Thymus (tissue), 11 donors: Measurements from ENCODE around the gene EYS. TPM values are rescaled to one million over a fixed set of nuclear protein-coding genes. Genes with fewer than 3 reads are reported as not detected.
"Not testable (repeated sequence)": the region's sequence is repeated elsewhere in the genome, so short reads cannot be mapped to it uniquely, and the experiment has no call there.

Experiments
- DNase-seq, 9 donors: peaks; one replicate each; pipeline ENCODE4 v3.0.0-alpha.2; 2013; ENCODE audit warnings: low spot score in 9 of 9, low read depth in 6 of 9, missing footprints in 1 of 9
- H3K27ac ChIP-seq, 2 donors: one replicate each; pipeline ENCODE4 v1.5.1; 2013; ENCODE audit warnings: control low read depth in 1 of 2, low read depth in 1 of 2, low read length in 1 of 2, mild to moderate bottlenecking in 1 of 2, moderate library complexity in 1 of 2
- H3K27me3 ChIP-seq, 2 donors: one replicate each; pipeline ENCODE4 v1.5.1; 2013; ENCODE audit warnings: low read length in 1 of 2; ENCODE audit not compliant: control insufficient read depth in 2 of 2, insufficient read depth in 1 of 2
- H3K36me3 ChIP-seq, 2 donors: one replicate each; pipeline ENCODE4 v1.5.1; 2013; ENCODE audit warnings: low read length in 1 of 2, mild to moderate bottlenecking in 1 of 2, moderate library complexity in 1 of 2; ENCODE audit not compliant: control insufficient read depth in 2 of 2, insufficient read depth in 2 of 2
- H3K4me1 ChIP-seq, 2 donors: one replicate each; pipeline ENCODE4 v1.5.1; 2013; ENCODE audit warnings: low read length in 2 of 2; ENCODE audit not compliant: control insufficient read depth in 2 of 2, insufficient read depth in 2 of 2
- H3K4me3 ChIP-seq, 2 donors: one replicate each; pipeline ENCODE4 v1.5.1; 2013; ENCODE audit warnings: low read length in 2 of 2, control low read depth in 1 of 2, mild to moderate bottlenecking in 1 of 2
- H3K9me3 ChIP-seq, 2 donors: one replicate each; pipeline ENCODE4 v1.5.1; 2013; ENCODE audit warnings: low read length in 1 of 2, mild to moderate bottlenecking in 1 of 2; ENCODE audit not compliant: control insufficient read depth in 2 of 2, insufficient read depth in 1 of 2
- WGBS: extraction: QIAGEN DNeasy Blood & Tissue Kit; methylation state at CpG from one replicate; pipeline ENCODE4 v1.1.7; 2013; 5-methylcytosine and 5-hydroxymethylcytosine counted together
- polyA plus RNA-seq: library from polyadenylated mRNA; stranded (reverse); fragments of 200-250 nt; gene quantifications from one replicate; pipeline ENCODE4 v1.2.3, GENCODE V29; 2013
- total RNA-seq: library from RNA; stranded (reverse); fragments of 120-200 nt; gene quantifications from one replicate; pipeline ENCODE4 v1.2.4, GENCODE V29; 2013
- donor health status: healthy.

The EYS gene
- total and polyA plus RNA-seq, 2 donors: 0.05 to 0.28 TPM

GRCh38 chr6:63743691-63744090 lies 1963.3 kb downstream of the EYS start:
- no peak for DNase-seq
- H3K27ac ChIP-seq: no peak overlapping the region
- H3K9me3 ChIP-seq: no peaks in the 10 kb centered on the region
- no peaks in the 10 kb centered on the region for H3K27me3 ChIP-seq
- no peaks in the 10 kb centered on the region for H3K36me3 ChIP-seq
- no peak overlapping the region for H3K4me3 ChIP-seq
- no peaks in the 10 kb centered on the region for H3K4me1 ChIP-seq

GRCh38 chr6:63742060-63742459 lies 1965.0 kb downstream of the EYS start:
- no peak for DNase-seq
- H3K27me3 ChIP-seq: no peaks in the 10 kb centered on the region
- no peaks in the 10 kb centered on the region for H3K4me1 ChIP-seq
- no peaks in the 10 kb centered on the region for H3K36me3 ChIP-seq
- H3K27ac ChIP-seq: no peak overlapping the region
- no peaks in the 10 kb centered on the region for H3K9me3 ChIP-seq
- no peak overlapping the region for H3K4me3 ChIP-seq

- DNase-seq: no peak
- H3K4me3 ChIP-seq: no peak overlapping the region
- no peaks in the 10 kb centered on the region for H3K36me3 ChIP-seq
- no peaks in the 10 kb centered on the region for H3K9me3 ChIP-seq
- no peak overlapping the region for H3K27ac ChIP-seq
- H3K4me1 ChIP-seq: no peaks in the 10 kb centered on the region
- WGBS: 81% methylated on average over 2 of the region's 2 CpGs
- no peaks in the 10 kb centered on the region for H3K27me3 ChIP-seq
These were observed 1966.3 kb downstream of the EYS start for GRCh38 chr6:63740709-63741108.

- no peaks in the 10 kb centered on the region for H3K27me3 ChIP-seq
- no peaks in the 10 kb centered on the region for H3K9me3 ChIP-seq
- no peaks in the 10 kb centered on the region for H3K36me3 ChIP-seq
- H3K4me1 ChIP-seq: no peaks in the 10 kb centered on the region
- WGBS: 63% methylated on average over 1 of the region's 1 CpG
- no peak overlapping the region for H3K27ac ChIP-seq
- no peak overlapping the region for H3K4me3 ChIP-seq
- DNase-seq: no peak
These were observed 1967.8 kb downstream of the EYS start for GRCh38 chr6:63739094-63739687.

- not testable (repeated sequence) for H3K4me1 ChIP-seq, H3K36me3 ChIP-seq, H3K27me3 ChIP-seq, H3K4me3 ChIP-seq, H3K9me3 ChIP-seq, H3K27ac ChIP-seq, DNase-seq
- WGBS: 100% methylated on average over 2 of the region's 2 CpGs
These were observed 1968.8 kb downstream of the EYS start for GRCh38 chr6:63738190-63738589.

GRCh38 chr6:63734923-63735322 lies 1972.1 kb downstream of the EYS start:
- Histone ChIP-seq H3K4me1 (no peaks in the 10 kb centered on the region), H3K27me3 (no peaks in the 10 kb centered on the region), H3K36me3 (no peaks in the 10 kb centered on the region), H3K4me3 (no peak overlapping the region), H3K27ac (no peak overlapping the region), H3K9me3 (no peaks in the 10 kb centered on the region)
- 94% methylated on average over 3 of the region's 3 CpGs for WGBS
- DNase-seq: no peak

GRCh38 chr6:63732336-63732735 lies 1974.7 kb downstream of the EYS start:
- 97% methylated on average over 2 of the region's 2 CpGs for WGBS
- Histone ChIP-seq H3K4me1 (no peaks in the 10 kb centered on the region), H3K36me3 (no peaks in the 10 kb centered on the region), H3K27me3 (no peaks in the 10 kb centered on the region), H3K4me3 (no peak overlapping the region), H3K27ac (no peak overlapping the region), H3K9me3 (no peaks in the 10 kb centered on the region)
- no peak for DNase-seq

GRCh38 chr6:63731930-63732329 lies 1975.1 kb downstream of the EYS start:
- H3K4me1 ChIP-seq: no peaks in the 10 kb centered on the region
- H3K36me3 ChIP-seq: no peaks in the 10 kb centered on the region
- no peak overlapping the region for H3K27ac ChIP-seq
- H3K27me3 ChIP-seq: no peaks in the 10 kb centered on the region
- no peak overlapping the region for H3K4me3 ChIP-seq
- DNase-seq: no peak
- 98% methylated on average over 3 of the region's 3 CpGs for WGBS
- no peaks in the 10 kb centered on the region for H3K9me3 ChIP-seq

GRCh38 chr6:63730311-63730710 lies 1976.7 kb downstream of the EYS start:
- Histone ChIP-seq H3K4me1 (no peaks in the 10 kb centered on the region), H3K9me3 (no peaks in the 10 kb centered on the region)

GRCh38 chr6:63724721-63725120 lies 1982.3 kb downstream of the EYS start:
- no peak overlapping the region for H3K4me3 ChIP-seq
- no peak overlapping the region for H3K27ac ChIP-seq
- H3K27me3 ChIP-seq: no peaks in the 10 kb centered on the region
- no peaks in the 10 kb centered on the region for H3K36me3 ChIP-seq
- H3K4me1 ChIP-seq: no peaks in the 10 kb centered on the region
- no peak for DNase-seq
- no peaks in the 10 kb centered on the region for H3K9me3 ChIP-seq

More at GRCh38 chr6:63730311-63730710, 1976.7 kb downstream of the EYS start:
- Histone ChIP-seq H3K27ac (no peak overlapping the region), H3K27me3 (no peaks in the 10 kb centered on the region), H3K4me3 (no peak overlapping the region), H3K36me3 (no peaks in the 10 kb centered on the region)
- DNase-seq: no peak
